Peyer's patch (tissue), 4 donors: ENCODE results near the gene FBXO24.

Experiments used
- POLR2A ChIP-seq, 2 donors: fragments of 450-650 bp; IDR thresholded peaks; one replicate each; pipeline ENCODE4 v1.5.1; 2017; ENCODE audit warnings: antibody characterized with exemption in 2 of 2, mild to moderate bottlenecking in 2 of 2, moderate library complexity in 2 of 2
- TF ChIP-seq, protein P1 (sequence below), 6 experiments: fragments of 450-650 bp in 4 of 6; fragments of 200-600 bp in 2 of 6; sonication (generic) in 1 of 6; IDR thresholded peaks; one replicate each; pipeline ENCODE4 v1.5.1; 2017 to 2019; ENCODE audit warnings: antibody characterized with exemption in 6 of 6, mild to moderate bottlenecking in 3 of 6, moderate library complexity in 1 of 6

GRCh38 chr7:100570954-100571828, 14.9 kb upstream of the FBXO24 start:
- TF ChIP-seq, protein P1, sequence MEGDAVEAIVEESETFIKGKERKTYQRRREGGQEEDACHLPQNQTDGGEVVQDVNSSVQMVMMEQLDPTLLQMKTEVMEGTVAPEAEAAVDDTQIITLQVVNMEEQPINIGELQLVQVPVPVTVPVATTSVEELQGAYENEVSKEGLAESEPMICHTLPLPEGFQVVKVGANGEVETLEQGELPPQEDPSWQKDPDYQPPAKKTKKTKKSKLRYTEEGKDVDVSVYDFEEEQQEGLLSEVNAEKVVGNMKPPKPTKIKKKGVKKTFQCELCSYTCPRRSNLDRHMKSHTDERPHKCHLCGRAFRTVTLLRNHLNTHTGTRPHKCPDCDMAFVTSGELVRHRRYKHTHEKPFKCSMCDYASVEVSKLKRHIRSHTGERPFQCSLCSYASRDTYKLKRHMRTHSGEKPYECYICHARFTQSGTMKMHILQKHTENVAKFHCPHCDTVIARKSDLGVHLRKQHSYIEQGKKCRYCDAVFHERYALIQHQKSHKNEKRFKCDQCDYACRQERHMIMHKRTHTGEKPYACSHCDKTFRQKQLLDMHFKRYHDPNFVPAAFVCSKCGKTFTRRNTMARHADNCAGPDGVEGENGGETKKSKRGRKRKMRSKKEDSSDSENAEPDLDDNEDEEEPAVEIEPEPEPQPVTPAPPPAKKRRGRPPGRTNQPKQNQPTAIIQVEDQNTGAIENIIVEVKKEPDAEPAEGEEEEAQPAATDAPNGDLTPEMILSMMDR (IDR thresholded peaks at IDR 0.05) = no peak
- no peak for TF ChIP-seq POLR2A (IDR thresholded peaks at IDR 0.05)
